CD4-positive, alpha-beta T cell treated with Interleukin-15 for 4 hours (primary cell): Measurements from ENCODE around the gene COX6B1.
"Not testable (repeated sequence)": the region's sequence is repeated elsewhere in the genome, so short reads cannot be mapped to it uniquely, and the experiment has no call there.

Source experiments
- DNase-seq: peaks from one replicate; pipeline ENCODE4 v3.0.0-alpha.2; 2020; ENCODE audit warnings: low spot score

The COX6B1 gene

DNA sequence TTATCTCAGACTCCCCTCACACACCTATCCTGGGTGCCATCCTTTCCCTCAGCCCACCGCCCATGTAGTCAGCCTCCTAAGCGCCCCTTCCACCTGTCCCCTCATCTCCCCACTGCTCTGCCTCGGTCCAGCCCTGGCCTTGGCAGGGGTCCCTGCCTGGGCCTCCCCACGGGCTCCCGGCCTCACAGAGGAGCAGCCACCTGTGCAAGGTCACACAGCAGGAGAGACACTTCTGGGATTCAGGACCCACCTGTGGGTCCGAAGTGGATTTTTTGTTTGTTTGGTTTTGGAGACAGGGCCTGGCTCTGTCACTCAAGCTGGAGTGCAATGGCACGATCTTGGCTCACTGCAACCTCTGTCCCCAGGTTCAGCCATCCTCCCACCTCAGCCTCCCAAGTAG lies 17.5 kb downstream of the COX6B1 start:
- no peak for DNase-seq

DNA sequence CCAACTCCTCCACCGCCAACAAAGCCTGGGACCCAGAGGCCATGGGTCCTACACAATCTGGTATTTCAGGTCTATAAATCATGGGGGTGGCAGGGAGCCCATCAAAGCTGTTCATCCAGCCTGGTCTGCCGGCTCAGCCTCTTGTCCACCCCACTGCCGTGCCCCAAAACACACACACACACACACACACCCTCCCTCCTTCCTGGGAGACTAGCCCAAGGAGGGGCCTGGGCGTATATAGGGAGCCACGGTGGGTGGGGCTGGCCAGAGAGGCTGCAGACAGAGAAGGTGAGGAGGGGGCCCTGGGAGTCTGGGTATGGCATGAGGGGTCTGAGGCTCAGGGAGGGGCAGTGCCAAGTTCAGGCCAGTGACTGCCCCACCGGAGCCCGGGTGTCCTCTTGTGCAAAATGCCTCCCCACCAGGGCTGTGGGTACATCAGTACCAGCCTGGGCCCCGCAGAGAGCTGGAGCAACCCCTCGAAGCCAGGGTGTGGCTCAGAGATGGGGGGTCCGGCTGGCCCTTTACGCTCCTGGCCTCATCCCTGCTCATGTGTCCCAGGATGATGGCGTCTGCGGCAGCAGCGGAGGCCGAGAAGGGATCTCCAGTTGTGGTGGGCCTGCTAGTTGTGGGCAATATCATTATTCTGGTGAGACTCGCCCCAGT lies 18.3 kb downstream of the COX6B1 start, which contains the start of gene UPK1A:
UPK1A (plus strand) TSS at position 267 of the 663 bp plus-strand sequence; CDS start at position 563, 296 bp downstream.
- no peak for DNase-seq

DNA sequence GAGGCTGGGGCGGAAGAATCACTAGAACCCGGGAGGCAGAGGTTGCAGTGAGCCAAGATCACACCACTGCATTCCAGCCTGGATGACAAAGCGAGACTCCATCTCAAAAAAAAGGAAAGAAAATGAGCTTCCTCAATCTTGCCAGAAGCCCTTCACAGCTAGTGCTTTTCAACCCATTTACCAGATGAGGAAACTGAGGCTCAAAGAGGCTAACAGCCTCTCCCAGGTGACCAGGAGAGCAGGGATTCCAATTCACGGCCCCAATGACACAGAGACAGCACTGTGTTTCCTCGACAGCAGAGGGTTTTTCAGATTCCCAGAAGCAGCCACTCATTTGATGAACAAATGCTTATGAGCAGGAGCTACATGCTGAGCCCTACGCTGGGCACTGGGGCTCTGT lies 21.4 kb downstream of the COX6B1 start:
- DNase-seq = no peak

DNA sequence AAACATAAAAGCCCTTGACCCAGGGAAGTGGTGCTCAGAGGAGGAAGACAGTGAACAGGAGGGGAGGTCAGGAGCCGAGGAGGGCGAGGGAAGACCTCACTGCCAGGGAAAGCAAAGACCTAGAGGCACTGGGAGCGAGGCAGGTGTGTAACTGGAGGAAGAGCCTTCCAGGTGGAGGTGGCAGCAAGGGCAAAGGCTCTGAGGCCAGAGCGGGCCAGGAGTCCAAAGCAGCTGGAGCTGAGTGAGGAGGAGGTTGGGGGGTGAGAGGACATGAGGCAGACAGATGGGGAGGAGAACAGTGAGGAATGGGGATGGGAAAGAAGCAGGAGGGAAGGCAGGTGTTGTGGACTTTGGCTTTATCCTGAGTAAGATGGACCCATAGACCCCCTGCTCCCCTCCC lies 21.9 kb downstream of the COX6B1 start:
- DNase-seq = no peak

DNA sequence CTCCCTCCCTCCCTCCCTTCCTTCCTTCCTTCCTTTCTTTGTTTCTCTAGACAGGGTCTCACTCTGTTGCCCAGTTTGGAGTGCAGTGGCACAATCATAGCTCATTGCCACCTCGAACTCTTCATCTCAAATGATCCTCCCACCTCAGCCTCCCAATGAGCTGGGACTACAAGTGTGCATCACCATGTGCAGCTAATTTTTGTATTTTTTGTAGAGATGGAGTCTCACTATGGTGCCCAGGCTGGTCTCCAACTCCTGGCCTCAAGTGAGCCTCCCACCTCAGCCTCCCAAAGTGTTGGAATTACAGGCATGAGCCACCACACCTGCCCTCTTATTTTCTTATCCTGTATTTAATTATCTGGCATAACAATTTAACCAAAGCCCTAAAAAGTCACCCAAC lies 22.6 kb downstream of the COX6B1 start:
- no peak for DNase-seq

DNA sequence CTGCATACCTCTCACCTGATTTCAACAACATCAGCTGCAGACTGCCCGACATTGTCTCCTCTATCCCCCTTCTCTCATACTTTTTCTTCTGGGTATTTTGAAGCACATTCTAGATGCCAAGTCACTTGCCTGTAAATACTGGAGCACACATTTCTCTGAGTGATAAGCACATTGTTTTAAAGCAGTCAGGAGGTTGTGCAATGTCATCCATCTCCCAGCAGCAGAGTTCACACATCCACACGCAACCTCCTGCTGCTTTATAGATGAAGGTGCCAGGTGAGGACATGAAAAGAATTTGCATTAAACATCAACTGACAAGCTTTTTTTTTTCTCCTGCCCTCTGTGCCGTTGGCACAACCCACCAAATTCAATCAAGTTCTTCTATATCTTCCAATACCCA lies 23.7 kb downstream of the COX6B1 start:
- DNase-seq = no peak

DNA sequence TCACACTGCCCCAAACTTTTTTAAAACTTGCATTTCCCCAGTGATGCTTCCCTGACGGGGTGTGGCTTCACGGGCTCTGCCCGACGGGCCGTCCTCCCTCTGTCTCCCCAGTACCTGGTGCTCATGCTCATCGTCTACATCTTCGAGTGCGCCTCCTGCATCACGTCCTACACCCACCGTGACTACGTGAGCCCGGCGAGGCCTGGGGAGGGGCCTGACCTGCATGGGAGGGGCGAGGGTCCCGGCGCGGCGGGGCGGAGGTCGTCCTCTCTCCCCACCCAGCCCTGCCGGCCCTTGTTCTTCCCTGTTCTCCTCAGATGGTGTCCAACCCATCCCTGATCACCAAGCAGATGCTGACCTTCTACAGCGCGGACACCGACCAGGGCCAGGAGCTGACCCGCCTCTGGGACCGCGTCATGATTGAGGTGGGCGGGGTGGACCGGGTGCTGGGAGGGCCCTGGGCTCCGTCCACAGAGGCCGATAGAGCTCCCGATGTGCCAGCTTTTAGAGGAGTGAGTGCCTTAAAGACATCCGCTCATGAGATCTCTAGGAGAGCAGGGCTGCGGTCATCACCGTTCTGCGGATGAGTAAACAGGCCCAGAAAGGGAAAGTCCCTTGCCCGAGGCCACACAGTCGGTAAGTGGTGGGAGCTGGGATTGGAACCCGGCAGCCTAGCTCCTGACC lies 25.1 kb downstream of the COX6B1 start:
- DNase-seq = peak; percentile 42

DNA sequence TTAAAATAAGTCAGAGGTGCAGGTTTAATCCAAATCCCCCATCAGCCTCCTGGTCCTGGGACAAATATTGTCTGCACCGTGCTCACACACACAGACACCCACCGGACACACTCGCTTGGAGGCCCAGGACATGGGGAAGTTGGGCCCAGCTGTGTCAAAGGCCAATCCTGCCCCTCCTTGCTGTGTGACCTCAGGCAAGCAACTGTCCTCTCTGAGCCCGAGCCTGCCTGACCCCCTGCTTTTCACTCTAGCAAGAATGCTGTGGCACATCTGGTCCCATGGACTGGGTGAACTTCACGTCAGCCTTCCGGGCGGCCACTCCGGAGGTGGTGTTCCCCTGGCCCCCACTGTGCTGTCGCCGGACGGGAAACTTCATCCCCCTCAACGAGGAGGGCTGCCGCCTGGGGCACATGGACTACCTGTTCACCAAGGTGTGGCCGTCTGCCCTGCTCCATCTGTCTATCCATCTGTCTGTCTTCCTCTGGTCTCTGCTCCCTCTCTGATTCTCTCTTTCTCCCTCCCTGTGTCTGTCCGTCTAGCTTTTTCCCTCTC lies 27.5 kb downstream of the COX6B1 start:
- DNase-seq = no peak

DNA sequence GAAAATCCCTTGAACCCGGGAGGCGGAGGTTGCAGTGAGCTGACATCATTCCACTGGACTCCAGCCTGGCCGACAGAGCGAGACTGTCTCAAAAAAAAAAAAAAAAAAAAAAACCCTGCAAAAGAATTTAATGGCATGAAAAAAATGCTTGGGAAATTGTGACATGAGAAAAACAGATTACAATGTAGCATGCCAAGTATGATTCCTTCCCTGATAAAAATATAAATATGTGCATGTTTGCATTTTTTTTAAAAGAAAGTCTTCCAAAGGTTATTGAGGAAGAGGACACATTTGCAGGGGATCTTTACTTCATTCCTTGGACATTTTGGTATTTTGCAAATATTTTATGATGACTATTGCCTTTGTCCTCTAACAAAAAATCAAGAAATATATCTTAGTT lies 41.7 kb downstream of the COX6B1 start:
- DNase-seq = no peak

DNA sequence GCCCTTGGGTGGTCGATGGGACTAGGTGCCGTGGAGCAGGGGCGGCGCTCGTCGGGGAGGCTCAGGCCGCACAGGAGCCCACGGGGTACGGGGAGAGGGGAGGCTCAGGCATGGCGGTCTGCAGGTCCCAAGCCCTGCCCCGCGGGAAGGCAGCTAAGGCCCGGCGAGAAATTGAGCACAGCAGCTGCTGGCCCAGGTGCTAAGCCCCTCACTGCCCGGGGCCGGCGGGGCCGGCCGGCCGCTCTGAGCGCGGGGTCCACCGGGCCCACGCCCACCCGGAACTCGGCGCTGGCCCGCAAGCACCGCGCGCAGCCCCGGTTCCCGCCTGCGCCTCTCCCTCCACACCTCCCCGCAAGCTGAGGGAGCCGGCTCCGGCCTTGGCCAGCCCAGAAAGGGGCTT lies 43.0 kb downstream of the COX6B1 start:
- not testable (repeated sequence) for DNase-seq

DNA sequence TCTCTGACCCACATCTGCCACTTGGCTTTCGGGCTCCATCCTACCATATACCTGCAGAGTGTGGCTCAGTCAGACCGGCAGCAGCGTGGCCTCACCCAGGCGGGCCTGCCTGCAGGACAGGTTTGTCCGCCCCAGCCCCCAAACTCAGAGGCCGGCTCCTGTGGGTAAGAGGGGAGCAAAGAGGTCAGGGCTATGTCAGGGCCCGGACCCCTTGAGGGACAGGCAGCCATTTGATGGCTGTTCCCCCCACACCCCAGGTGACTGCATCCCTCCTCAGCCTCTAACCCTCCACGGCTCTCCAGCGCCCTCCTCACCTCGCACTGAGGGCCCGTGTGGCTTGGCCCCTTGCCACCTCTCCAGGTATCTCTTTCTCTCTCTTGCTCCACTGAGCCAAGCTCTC lies 43.9 kb downstream of the COX6B1 start:
- no peak for DNase-seq

DNA sequence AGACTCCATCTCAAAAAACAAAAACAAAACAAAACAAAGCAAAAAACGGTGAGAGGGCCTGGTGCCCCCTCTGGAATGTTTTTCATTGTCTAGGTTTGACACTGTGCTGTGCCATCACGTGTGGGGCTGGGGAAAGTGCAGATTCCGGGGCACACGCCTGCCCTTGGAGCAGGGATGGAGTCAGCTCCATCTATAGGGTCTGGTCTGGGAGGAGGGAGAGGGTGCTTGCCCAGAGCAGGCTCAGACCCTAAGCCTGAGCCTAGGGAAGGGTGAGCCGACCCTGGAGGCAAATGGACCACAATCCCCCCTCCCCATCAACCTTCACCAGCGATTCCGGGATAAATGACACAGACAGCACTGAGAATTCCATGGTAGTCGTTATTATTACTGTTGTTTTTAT lies 45.3 kb downstream of the COX6B1 start:
- no peak for DNase-seq

DNA sequence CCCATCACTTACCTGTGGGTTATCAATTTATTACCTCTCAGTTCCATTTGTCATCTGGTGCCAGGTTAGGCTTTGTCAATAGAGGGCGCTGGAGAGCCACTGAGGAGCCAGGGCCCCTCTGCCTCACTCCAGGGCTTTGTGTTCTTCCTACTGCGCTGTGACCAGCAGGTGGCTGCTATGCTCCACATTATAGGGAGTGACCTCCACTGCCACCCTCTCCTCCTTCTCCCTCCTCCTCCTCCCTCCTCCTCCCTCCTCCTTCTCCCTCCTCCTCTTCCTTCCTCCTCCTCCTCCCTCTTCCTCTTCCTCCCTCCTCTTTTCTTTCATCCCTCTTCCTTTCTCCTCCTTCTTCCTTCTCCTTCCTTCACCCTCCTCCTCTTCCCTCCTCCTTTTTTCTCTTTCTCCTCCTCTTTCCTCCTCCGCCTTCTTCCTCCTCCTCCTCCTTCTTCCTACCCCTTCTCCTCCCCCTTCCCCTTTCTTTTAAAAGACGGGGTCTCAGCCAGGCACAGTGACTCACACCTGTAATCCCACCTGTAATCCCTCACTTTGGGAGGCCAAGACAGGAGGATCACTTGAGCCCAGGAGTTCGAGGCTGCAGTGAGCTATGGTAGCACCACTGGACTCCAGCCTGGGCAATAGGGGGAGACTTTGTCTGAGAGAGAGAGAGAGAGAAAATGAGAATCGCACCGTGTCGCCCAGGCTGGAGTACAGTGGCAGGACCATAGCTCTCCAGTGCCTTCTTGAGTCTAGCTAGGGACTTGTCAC lies 45.9 kb downstream of the COX6B1 start:
- DNase-seq = peak; percentile 94

DNA sequence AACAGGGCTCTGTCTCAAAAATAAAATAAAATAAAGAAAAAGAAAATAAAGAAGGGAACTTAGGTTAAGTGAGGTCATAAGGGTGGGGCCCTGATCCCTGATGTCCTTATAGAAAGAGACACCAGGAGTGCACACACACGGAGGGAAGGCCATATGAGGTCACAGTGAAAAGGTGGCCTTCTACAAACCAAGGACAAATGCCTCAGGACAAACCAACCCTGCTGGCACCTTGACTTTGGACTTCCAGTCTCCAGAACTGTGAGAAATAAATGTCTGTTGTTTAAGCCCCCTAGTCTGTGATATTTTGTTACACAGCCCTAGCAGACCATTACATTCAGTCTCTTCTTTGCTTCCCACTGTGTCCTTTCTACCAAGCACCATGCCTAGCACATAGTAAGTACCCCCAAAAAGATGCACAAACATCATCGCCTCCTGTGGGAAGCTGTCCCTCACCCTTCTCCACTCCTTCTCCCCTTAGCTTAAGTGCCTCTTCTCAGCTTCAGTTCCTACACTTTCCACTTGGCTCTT lies 47.8 kb downstream of the COX6B1 start:
- DNase-seq = no peak

DNA sequence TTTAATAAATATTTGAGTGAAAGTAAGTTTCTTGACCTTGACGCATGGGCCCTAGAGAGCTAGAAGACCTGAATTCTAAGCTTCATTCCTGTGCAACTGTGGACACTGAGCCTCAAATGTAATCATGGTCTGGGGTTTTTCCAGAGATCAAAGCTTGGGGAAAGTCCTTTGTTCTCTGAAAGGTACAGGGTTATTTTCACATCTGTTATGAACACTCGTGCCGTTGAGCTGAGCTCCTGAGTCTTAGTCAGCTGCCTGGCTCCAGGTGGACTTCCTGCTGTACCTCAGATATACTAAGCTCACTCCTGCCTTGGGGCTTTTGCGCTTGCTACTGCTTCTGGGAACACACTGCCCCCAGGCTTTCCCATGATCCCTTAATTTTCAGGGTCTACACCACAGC lies 48.7 kb downstream of the COX6B1 start:
- no peak for DNase-seq

DNA sequence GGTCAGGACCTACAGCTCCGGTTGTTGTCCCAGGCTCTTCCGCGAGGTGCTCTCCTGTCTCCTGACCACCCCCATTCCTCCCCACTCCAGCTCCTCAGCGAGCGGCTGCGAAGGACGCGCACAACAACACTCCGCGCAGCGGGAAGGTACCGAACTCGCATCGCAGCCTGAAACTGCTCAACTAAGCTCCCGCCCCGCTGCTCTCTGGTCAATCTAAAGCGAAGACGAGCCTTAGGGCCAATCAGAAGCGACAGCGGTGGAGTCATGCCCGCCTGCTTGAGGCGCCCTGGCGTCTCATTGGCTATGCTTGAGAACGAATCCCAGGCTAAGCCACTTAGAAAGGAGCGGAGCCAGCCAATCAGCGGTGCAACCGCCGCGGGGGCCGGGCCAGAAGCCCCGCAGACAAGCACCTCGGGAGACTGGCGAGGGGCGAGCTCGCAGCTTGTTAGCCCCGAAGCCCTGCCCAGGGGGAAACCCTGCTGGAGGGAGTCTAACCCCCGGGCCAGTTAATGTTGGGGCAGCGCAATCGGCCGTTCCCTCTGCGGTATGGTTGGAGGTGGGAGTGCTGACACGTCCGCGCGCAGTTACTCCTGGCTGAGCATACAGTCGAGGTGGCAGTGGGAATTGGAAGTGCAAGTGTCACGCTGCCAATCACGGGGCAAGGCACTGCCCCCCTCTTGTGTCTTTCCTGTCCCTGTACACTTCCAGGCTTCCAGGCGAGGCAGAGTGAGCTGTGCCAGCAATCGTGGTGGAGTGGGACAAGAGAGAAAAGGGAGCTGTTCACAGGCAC lies 54.3 kb downstream of the COX6B1 start:
- DNase-seq = peak; percentile 96

DNA sequence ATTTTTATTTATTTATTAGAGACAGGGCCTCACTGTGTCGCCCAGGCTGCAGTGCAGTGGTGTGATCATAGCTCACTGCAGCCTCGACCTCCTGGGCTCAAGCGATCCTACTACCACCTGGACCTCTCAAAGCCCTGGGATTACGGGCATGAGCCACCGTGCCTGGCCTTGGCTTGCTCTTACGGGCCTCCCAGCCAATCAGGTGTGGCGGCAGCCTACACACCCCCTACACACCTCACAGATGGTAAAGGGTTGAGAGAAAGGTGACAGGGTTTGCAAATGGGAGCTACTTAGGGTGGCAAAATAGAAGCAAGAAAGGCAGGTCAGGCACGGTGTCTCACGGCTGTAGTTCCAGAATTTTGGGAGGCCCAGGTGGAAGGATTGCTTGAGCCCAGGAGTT lies 55.2 kb downstream of the COX6B1 start:
- no peak for DNase-seq

DNA sequence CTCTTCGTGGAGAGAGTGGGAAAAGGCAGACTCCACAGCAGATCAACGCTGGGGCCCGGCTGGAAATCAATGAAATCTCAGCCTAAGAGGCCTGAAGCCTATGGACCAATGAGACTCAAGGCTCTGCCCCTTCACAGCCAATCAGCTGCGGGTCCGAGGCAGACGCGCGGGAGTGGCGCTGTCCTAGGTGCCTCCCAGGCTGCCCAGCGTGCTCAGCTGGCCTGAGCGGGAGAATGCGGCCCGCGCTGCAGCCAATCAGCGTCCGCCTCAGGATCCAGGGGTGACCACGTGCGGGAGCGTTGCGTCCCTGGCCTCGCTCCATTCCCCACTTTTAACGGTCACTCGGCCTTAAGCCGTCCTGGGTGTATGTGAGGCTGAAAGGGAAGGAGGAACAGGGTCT lies 56.1 kb downstream of the COX6B1 start, which contains the start of gene ZBTB32:
ZBTB32 (plus strand) TSS at position 341 of the 400 bp plus-strand sequence. CDS start 10,069 bp downstream, outside the sequence.
- DNase-seq = no peak
